Body of pancreas (tissue), 4 donors: ENCODE data around the gene ATG10. TPM values are rescaled to one million over a fixed set of nuclear protein-coding genes. Genes with fewer than 3 reads are reported as not detected.
"Not testable (repeated sequence)": the region's sequence is repeated elsewhere in the genome, so short reads cannot be mapped to it uniquely, and the experiment has no call there.

ENCODE experiments used
- ATAC-seq: fragments of 150-250 bp; one replicate; pipeline ENCODE4 v1.9.1; 2016
- DNase-seq, 4 donors: peaks; one replicate each; pipeline ENCODE4 v3.0.0-alpha.2; 2019
- H3K27ac ChIP-seq, 4 donors: fragments of 200-600 bp; sonication (generic); 1 replicate in 3 of 4; 2 replicates in 1 of 4; pipeline versions ENCODE4 v1.5.1 to v1.6.1; 2016 to 2019; ENCODE audit warnings: mild to moderate bottlenecking in 1 of 4, mixed read lengths in 1 of 4, moderate library complexity in 1 of 4
- H3K27me3 ChIP-seq, 2 donors: fragments of 200-600 bp; sonication (generic); one replicate each; pipeline ENCODE4 v1.6.0; 2016; ENCODE audit warnings: mild to moderate bottlenecking in 1 of 2
- H3K36me3 ChIP-seq, 2 donors: fragments of 200-600 bp; sonication (generic); replicated peaks in 1 of 2; 2 replicates each; pipeline ENCODE4 v1.5.1; 2016; ENCODE audit warnings: low read depth in 2 of 2; ENCODE audit not compliant: insufficient read depth in 1 of 2
- H3K4me1 ChIP-seq: fragments of 200-600 bp; sonication (generic); one replicate; pipeline ENCODE4 v1.6.0; 2016
- H3K4me3 ChIP-seq, 2 donors: fragments of 200-600 bp; sonication (generic); 1 replicate in 1 of 2; 2 replicates in 1 of 2; pipeline ENCODE4 v1.5.1; 2016 to 2019
- H3K9me3 ChIP-seq, 3 donors: fragments of 200-600 bp; sonication (generic); 1 replicate in 2 of 3; 2 replicates in 1 of 3; pipeline ENCODE4 v1.5.1; 2016
- POLR2A ChIP-seq, 3 donors: fragments of 450-650 bp; IDR thresholded peaks; one replicate each; pipeline ENCODE4 v1.6.1; 2016; ENCODE audit warnings: antibody characterized with exemption in 3 of 3, mild to moderate bottlenecking in 2 of 3
- WGBS, 2 donors: methylation state at CpG; one replicate each; pipeline ENCODE4 v1.1.5; 2017; 5-methylcytosine and 5-hydroxymethylcytosine counted together
- intact Hi-C: fragments of 100-400 bp; cut with DNase I; formaldehyde crosslinking; loops from one replicate; pipeline ENCODE4 v1.15.1; 2023
- total RNA-seq, 2 donors: library from RNA; depleted of rRNA; stranded (reverse); fragments of >200 nt; gene quantifications; one replicate each; pipeline ENCODE4 v1.1.0, GENCODE V29; 2016
- TF ChIP-seq, protein P1 (sequence below), 7 experiments: fragments of 450-650 bp in 4 of 7; fragments of 200-600 bp in 3 of 7; sonication (generic) in 3 of 7; IDR thresholded peaks; one replicate each; pipeline ENCODE4 v1.5.1; 2016 to 2019; ENCODE audit warnings: antibody characterized with exemption in 7 of 7

The ATG10 gene
- total RNA-seq, 2 donors from 2014 or later: 2.9 to 4.6 TPM

DNA sequence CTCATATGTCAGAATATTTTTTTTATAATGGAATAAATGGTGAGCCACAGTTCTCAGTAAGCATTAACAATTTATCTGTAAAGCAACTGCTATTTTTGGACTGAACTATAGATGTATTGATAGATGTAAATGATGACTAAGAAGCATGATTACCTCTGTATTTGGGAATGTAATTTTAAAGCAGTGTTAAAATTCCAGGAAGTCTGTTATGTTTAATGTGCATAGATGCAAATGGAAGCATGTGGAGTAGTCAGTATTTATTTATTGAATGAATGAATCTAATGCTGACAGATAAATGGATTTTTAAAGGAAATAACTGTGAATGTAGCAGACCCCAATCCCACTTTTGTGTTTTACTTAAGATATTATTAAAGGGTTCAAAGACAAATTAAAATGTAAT is 95.0 kb downstream of the ATG10 start:
- TF ChIP-seq, protein P1, sequence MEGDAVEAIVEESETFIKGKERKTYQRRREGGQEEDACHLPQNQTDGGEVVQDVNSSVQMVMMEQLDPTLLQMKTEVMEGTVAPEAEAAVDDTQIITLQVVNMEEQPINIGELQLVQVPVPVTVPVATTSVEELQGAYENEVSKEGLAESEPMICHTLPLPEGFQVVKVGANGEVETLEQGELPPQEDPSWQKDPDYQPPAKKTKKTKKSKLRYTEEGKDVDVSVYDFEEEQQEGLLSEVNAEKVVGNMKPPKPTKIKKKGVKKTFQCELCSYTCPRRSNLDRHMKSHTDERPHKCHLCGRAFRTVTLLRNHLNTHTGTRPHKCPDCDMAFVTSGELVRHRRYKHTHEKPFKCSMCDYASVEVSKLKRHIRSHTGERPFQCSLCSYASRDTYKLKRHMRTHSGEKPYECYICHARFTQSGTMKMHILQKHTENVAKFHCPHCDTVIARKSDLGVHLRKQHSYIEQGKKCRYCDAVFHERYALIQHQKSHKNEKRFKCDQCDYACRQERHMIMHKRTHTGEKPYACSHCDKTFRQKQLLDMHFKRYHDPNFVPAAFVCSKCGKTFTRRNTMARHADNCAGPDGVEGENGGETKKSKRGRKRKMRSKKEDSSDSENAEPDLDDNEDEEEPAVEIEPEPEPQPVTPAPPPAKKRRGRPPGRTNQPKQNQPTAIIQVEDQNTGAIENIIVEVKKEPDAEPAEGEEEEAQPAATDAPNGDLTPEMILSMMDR (IDR thresholded peaks at IDR 0.05): no peak
- TF ChIP-seq POLR2A (IDR thresholded peaks at IDR 0.05): no peak
- no peak for ATAC-seq
- no peak for DNase-seq
- Histone ChIP-seq H3K4me1 (no peaks in the 10 kb centered on the region), H3K36me3 (no peaks in the 10 kb centered on the region), H3K4me3 (no peak overlapping the region), H3K27ac (no peak overlapping the region), H3K9me3 (no peaks in the 10 kb centered on the region), H3K27me3 (no peaks in the 10 kb centered on the region)
- intact Hi-C loops: no loop called here

DNA sequence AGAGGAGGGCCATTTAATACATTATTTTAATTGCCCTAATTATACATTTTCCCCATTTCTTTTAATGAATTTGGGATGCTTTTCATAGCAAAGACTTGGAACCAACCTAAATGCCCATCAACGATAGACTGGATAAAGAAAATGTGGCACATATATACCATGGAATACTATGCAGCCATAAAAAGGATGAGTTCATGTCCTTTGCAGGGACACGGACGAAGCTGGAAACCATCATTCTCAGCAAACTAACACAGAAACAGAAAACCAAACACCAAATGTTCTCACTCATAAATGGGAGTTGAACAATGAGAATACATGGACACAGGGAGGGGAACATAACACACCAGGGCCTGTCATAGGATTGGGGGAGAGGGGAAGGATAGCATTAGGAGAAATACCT is 96.2 kb downstream of the ATG10 start:
- WGBS, 2 donors: 97 to 99% methylated on average over 3 of the region's 3 CpGs
- H3K36me3 ChIP-seq, H3K27me3 ChIP-seq, H3K27ac ChIP-seq, DNase-seq, ATAC-seq, H3K4me3 ChIP-seq, H3K9me3 ChIP-seq, intact Hi-C loops, H3K4me1 ChIP-seq: not testable (repeated sequence)

DNA sequence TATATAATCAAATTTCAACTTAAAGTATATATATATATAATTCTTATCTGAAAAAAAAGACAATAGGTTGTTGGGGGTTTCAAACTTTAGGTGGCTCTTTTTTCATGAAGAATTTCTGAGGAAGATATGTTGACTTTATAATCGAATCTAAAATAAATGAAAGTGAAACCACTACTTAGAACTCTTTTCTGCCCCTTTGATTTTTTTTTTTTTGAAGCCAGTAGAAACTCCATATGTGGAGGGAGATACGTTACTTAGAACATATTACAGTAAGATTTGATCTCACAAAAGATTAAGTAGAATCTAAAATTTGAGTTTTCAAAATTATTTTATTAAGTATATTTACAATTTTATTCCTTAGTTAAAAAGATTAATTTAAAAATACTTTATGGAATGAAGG is 96.9 kb downstream of the ATG10 start:
- H3K4me3 ChIP-seq: no peak overlapping the region
- TF ChIP-seq, protein P1 (IDR thresholded peaks at IDR 0.05): no peak
- no peak for TF ChIP-seq POLR2A (IDR thresholded peaks at IDR 0.05)
- H3K9me3 ChIP-seq: no peaks in the 10 kb centered on the region
- H3K36me3 ChIP-seq: no peaks in the 10 kb centered on the region
- no peaks in the 10 kb centered on the region for H3K27me3 ChIP-seq
- H3K4me1 ChIP-seq: no peaks in the 10 kb centered on the region
- no peak overlapping the region for H3K27ac ChIP-seq
- DNase-seq (no peak), ATAC-seq (no peak)
- 63 to 80% methylated on average over 2 of the region's 2 CpGs for WGBS, 2 donors
- intact Hi-C loops: no loop called here

DNA sequence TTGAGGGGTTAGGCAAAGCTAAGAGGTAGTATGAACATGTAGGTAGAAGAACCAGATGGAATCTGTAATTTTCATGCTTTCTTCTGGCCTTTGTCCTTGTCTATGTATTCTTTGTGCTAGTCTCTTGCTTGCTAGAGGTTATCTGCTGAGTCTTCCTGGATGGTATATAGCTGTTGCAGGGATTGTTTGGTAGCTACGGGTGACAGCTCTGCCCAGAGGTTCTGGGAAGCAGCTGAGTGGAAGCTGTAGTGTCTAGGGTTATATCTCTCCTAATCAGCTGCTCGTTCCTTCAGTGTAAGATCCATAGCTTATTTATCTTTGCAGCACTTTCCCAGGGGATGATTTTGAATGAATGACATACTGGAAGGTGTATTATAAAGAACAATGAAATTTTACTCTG is 100.3 kb downstream of the ATG10 start:
- Histone ChIP-seq H3K36me3 (no peaks in the 10 kb centered on the region), H3K27ac (no peak overlapping the region), H3K27me3 (no peaks in the 10 kb centered on the region), H3K9me3 (no peaks in the 10 kb centered on the region), H3K4me3 (no peak overlapping the region), H3K4me1 (no peaks in the 10 kb centered on the region)
- no peak for TF ChIP-seq POLR2A (IDR thresholded peaks at IDR 0.05)
- TF ChIP-seq, protein P1 (IDR thresholded peaks at IDR 0.05): no peak
- ATAC-seq (no peak), DNase-seq (no peak)
- WGBS, 2 donors: 71 to 82% methylated on average over 2 of the region's 2 CpGs
- intact Hi-C loops: no loop called here

DNA sequence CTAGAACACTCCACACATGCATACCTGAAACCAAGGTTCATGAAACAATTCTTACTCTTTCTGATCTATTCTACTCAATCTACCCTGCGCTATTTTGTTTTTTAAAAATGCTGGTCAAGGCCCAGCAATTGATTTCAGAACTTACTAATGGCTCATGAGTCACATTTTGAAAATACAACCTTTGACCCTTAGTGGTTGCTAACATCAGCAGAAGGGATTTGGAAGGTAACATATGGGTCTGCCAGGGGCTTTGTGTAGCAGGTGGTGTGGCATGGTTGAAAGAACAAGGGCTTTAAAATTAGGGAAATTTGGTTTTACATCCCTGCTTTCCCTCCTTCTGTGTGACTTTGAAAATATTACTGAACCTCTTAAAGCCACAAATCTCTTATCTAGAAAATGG is 101.4 kb downstream of the ATG10 start:
- no peak for DNase-seq
- intact Hi-C loops: no loop called here
- Histone ChIP-seq H3K27me3 (no peaks in the 10 kb centered on the region), H3K4me1 (no peaks in the 10 kb centered on the region), H3K27ac (no peak overlapping the region), H3K9me3 (no peaks in the 10 kb centered on the region), H3K4me3 (no peak overlapping the region), H3K36me3 (no peaks in the 10 kb centered on the region)
- no peak for ATAC-seq
- 85 to 89% methylated on average over 1 of the region's 1 CpG for WGBS, 2 donors
- TF ChIP-seq, protein P1 (IDR thresholded peaks at IDR 0.05): no peak
- TF ChIP-seq POLR2A (IDR thresholded peaks at IDR 0.05): no peak
